ENCODE results near the gene SPEG. TPM values are rescaled to one million over a fixed set of nuclear protein-coding genes. Genes with fewer than 3 reads are reported as not detected.

Gene SPEG
- total RNA-seq, 1 experiment from 2014 or later: 56.6 TPM

DNA sequence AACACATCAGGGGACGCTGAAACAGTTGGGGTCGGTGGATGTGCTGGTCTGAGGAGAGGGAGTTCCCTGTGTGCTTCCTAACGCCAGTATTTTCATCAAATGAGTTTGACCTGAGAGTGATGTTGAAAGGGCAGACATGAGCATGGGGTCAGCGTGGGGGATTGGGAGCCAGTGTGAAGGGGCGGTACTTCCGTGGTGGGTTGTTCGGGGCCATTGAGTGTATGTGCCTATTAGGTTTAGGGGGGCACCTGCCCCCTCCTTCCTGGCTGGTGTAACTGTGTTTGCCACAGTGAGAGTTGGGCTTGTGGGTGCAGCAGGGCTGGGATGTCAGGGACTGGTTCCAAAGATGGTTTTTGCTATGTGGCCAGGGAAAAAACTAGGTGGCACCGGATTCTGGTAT, 24.4 kb downstream of the SPEG start:
- TF ChIP-seq EZH2 (IDR thresholded peaks at IDR 0.05) (no peak), FOSL1 (IDR thresholded peaks at IDR 0.05; ENCODE audit: low read depth) (no peak), POLR2A (IDR thresholded peaks at IDR 0.05; ENCODE audit: borderline replicate concordance, extremely low read depth, insufficient read depth, insufficient read length) (no peak), ZFX (IDR thresholded peaks at IDR 0.05) (no peak), RAD21 (IDR thresholded peaks at IDR 0.05; ENCODE audit: low read depth) (no peak), TCF7L2 (IDR thresholded peaks at IDR 0.05; ENCODE audit: borderline replicate concordance, extremely low read depth, insufficient read depth, insufficient read length) (no peak), EZH2phosphoT487 (IDR thresholded peaks at IDR 0.05; ENCODE audit: borderline replicate concordance) (no peak), CBX3 (IDR thresholded peaks at IDR 0.05; ENCODE audit: low read depth) (no peak), SIN3A (IDR thresholded peaks at IDR 0.05; ENCODE audit: low read depth) (no peak), ELF1 (IDR thresholded peaks at IDR 0.05; ENCODE audit: borderline replicate concordance, low read depth) (no peak), YY1 (IDR thresholded peaks at IDR 0.05; ENCODE audit: extremely low read depth, insufficient replicate concordance, low read depth, low read length) (no peak)
- TF ChIP-seq, protein P1, sequence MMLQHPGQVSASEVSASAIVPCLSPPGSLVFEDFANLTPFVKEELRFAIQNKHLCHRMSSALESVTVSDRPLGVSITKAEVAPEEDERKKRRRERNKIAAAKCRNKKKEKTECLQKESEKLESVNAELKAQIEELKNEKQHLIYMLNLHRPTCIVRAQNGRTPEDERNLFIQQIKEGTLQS (IDR thresholded peaks at IDR 0.05): no peak
- TF ChIP-seq, protein P2, sequence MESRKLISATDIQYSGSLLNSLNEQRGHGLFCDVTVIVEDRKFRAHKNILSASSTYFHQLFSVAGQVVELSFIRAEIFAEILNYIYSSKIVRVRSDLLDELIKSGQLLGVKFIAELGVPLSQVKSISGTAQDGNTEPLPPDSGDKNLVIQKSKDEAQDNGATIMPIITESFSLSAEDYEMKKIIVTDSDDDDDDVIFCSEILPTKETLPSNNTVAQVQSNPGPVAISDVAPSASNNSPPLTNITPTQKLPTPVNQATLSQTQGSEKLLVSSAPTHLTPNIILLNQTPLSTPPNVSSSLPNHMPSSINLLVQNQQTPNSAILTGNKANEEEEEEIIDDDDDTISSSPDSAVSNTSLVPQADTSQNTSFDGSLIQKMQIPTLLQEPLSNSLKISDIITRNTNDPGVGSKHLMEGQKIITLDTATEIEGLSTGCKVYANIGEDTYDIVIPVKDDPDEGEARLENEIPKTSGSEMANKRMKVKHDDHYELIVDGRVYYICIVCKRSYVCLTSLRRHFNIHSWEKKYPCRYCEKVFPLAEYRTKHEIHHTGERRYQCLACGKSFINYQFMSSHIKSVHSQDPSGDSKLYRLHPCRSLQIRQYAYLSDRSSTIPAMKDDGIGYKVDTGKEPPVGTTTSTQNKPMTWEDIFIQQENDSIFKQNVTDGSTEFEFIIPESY (IDR thresholded peaks at IDR 0.05; ENCODE audit: extremely low read depth, insufficient replicate concordance, low read length): no peak
- H3K27ac ChIP-seq (ENCODE audit: low read depth, low read length): no peak overlapping the region
- H2AFZ ChIP-seq (ENCODE audit: low read depth, low read length, poor library complexity, severe bottlenecking): no peak overlapping the region
- peaks cover 1 to 44% of the 10 kb centered on the region in 2 experiments for H3K4me1 ChIP-seq (ENCODE audit: control insufficient read depth in 1 of 2, insufficient read depth in 2 of 2, low read length in 2 of 2)
- BruUV-seq (replicated peaks): no TSS peak
- no peaks in the 10 kb centered on the region for H4K20me1 ChIP-seq (ENCODE audit: insufficient read depth)
- no peak overlapping the region for H3K9ac ChIP-seq (ENCODE audit: low read length)
- intact Hi-C loops (cut with micrococcal nuclease): loop anchor here (1.0 to 2.0 kb wide), 2 partner anchors 56 to 71 kb away; no protein-coding TSS in a partner anchor
- DNase-seq (ENCODE audit: low read depth, low spot score): no peak
- H3K4me2 ChIP-seq (ENCODE audit: low read length): no peak overlapping the region
- peaks cover 3 to 17% of the 10 kb centered on the region in 2 experiments; a peak in 3 of 4 replicates for H3K36me3 ChIP-seq (ENCODE audit: control insufficient read depth in 1 of 2, insufficient read depth in 2 of 2, low read length in 2 of 2)
- RAD21 ChIA-PET (ENCODE audit: low non-redundant PET in 1 of 2, low total read pairs in 2 of 2, uncharacterized antibody in 2 of 2, unreplicated experiment in 2 of 2): interaction anchor here (0.6 to 1.7 kb wide), 3 partner anchors 63 to 71 kb away, joined by 5 to 13 read pairs (median 8); no protein-coding TSS in a partner anchor
- H3K9me2 ChIP-seq (ENCODE audit: insufficient read depth): no peaks in the 10 kb centered on the region
- POLR2A ChIA-PET: interaction anchor here (0.5 kb wide), 1 partner anchor 36 kb away, joined by 3 read pairs; no protein-coding TSS in a partner anchor
- no peaks in the 10 kb centered on the region; the same call in 1 of the 2 replicates for H3K79me2 ChIP-seq (ENCODE audit: insufficient read depth, low read length)
- H3K9me3 ChIP-seq (ENCODE audit: control insufficient read depth in 1 of 2, insufficient read depth in 1 of 2, low read depth in 1 of 2, low read length in 2 of 2): no peaks in the 10 kb centered on the region
- no peak for ATAC-seq
- no peaks in the 10 kb centered on the region for H3K27me3 ChIP-seq (ENCODE audit: insufficient read depth, low read length)
- no peak overlapping the region for H3K4me3 ChIP-seq (replicated peaks in 1 of 2; ENCODE audit: low read depth in 1 of 2, low read length in 2 of 2)
- CTCF ChIA-PET: interaction anchor here (0.9 to 2.8 kb wide), 6 partner anchors 37 to 71 kb away, joined by 3 to 15 read pairs (median 5); partner anchors contain the start of gene GMPPA
